Smooth muscle cell (in vitro differentiated cells): Measurements from ENCODE around the gene STK24. TPM values are rescaled to one million over a fixed set of nuclear protein-coding genes. Genes with fewer than 3 reads are reported as not detected.

ENCODE experiments used
- DNase-seq: peaks from one replicate; lab custom pipeline; 2025; ENCODE audit not compliant: unreplicated experiment; lab: John Stamatoyannopoulos, UW
- H2AFZ ChIP-seq: fragments of 200-600 bp; sonication (generic); 2 replicates; pipeline ENCODE4 v1.6.0; 2016; ENCODE audit warnings: antibody characterized with exemption, low read depth, mild to moderate bottlenecking
- H3F3A ChIP-seq: fragments of 200-600 bp; sonication (generic); 2 replicates; pipeline ENCODE4 v1.6.0; 2017; ENCODE audit warnings: antibody characterized with exemption, low read depth
- H3K27ac ChIP-seq: fragments of 200-600 bp; sonication (generic); 2 replicates; pipeline ENCODE4 v1.5.1; 2016; ENCODE audit warnings: low read depth, mild to moderate bottlenecking
- H3K27me3 ChIP-seq: fragments of 200-600 bp; sonication (generic); 2 replicates; pipeline ENCODE4 v1.6.1; 2016; ENCODE audit warnings: low read depth, mild to moderate bottlenecking
- H3K36me3 ChIP-seq: fragments of 200-600 bp; sonication (generic); 2 replicates; pipeline ENCODE4 v1.5.1; 2016; ENCODE audit warnings: low read depth
- H3K4me1 ChIP-seq: fragments of 200-600 bp; sonication (generic); 2 replicates; pipeline ENCODE4 v1.5.1; 2016; ENCODE audit warnings: low read depth
- H3K4me2 ChIP-seq: fragments of 200-600 bp; sonication (generic); 2 replicates; pipeline ENCODE4 v1.6.0; 2016; ENCODE audit warnings: mild to moderate bottlenecking
- H3K4me3 ChIP-seq: fragments of 200-600 bp; sonication (generic); 2 replicates; pipeline ENCODE4 v1.5.1; 2016; ENCODE audit warnings: mild to moderate bottlenecking
- H3K79me2 ChIP-seq: fragments of 200-600 bp; sonication (generic); 2 replicates; pipeline ENCODE4 v1.6.0; 2016; ENCODE audit warnings: low read depth, mild to moderate bottlenecking
- H3K9ac ChIP-seq: fragments of 200-600 bp; sonication (generic); 2 replicates; pipeline ENCODE4 v1.6.0; 2016; ENCODE audit warnings: low read depth
- H3K9me3 ChIP-seq: fragments of 200-600 bp; sonication (generic); replicated peaks from 2 replicates; pipeline ENCODE4 v1.5.1; 2016; ENCODE audit warnings: low read depth
- H4K20me1 ChIP-seq: fragments of 200-600 bp; sonication (generic); 2 replicates; pipeline ENCODE4 v1.6.0; 2016; ENCODE audit warnings: low read depth
- CTCF ChIP-seq: fragments of 200-600 bp; sonication (generic); IDR thresholded peaks from 2 replicates; pipeline ENCODE4 v1.5.1; 2017; ENCODE audit warnings: borderline replicate concordance, mild to moderate bottlenecking, antibody characterized with exemption; ENCODE audit not compliant: insufficient read depth, poor library complexity, severe bottlenecking
- WGBS: methylation state at CpG from one replicate; pipeline ENCODE4 v1.1.7; 2016; ENCODE audit warnings: low lambda C conversion rate; 5-methylcytosine and 5-hydroxymethylcytosine counted together
- polyA plus RNA-seq: library from polyadenylated mRNA; unstranded; fragments of >200 nt; fragmentation: Nextera tagmentation; extraction: Ambion mirVana; gene quantifications from 2 replicates; pipeline ENCODE4 v1.2.1, GENCODE V29; 2016
- total RNA-seq: library from RNA; depleted of rRNA; stranded (reverse); fragments of >200 nt; gene quantifications from 2 replicates; pipeline ENCODE4 v1.2.3, GENCODE V29; 2014

STK24 gene
- total and polyA plus RNA-seq, 2 experiments from 2014 or later: 80.2 to 89.1 TPM

DNA sequence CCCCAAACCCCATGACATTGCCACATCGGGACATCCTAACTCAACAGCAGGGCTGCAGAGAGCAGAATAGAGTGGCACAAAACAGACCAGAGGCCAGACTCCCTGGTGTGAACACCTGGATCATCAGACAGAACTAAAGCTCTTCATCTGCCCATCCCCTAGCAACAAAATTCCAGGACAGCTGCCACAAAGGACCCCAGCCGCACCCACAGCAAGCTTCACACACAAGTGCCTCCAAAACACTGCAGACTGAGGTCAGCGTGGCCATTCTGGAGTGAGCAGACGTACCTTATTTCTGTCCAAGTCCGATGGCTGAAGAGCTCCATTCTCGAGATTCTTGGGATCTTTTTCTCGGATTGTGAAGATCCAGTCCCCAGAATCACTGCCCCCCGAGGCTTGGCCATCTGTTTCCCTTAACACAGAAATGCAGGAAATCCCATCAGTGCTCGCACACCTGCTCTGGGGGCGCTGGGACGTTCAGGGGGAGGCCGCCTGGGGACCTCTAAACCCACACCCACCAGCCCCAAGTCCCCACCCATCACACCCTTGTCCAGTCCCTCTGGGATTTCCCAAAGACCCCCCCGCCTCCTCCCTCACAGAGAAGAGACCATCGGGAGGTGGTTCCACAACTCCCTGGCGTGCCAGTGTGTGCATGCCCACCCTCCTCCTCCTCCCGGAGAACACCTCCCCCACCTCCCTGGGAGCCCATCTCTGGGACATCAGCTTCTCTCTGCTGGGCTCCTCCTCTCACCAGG is 115.2 kb downstream of the STK24 start:
- H3K4me3 ChIP-seq: no peak overlapping the region
- 96% methylated on average over 12 of the region's 16 CpGs for WGBS
- no peaks in the 10 kb centered on the region for H3K27me3 ChIP-seq
- no peak overlapping the region for H3K27ac ChIP-seq
- no peaks in the 10 kb centered on the region for H3K4me1 ChIP-seq
- no peak overlapping the region for H2AFZ ChIP-seq
- peaks cover 28% of the 10 kb centered on the region for H3K79me2 ChIP-seq
- peaks cover 39% of the 10 kb centered on the region for H4K20me1 ChIP-seq
- no peak overlapping the region for H3K9ac ChIP-seq
- no peak overlapping the region for H3K4me2 ChIP-seq
- no peaks in the 10 kb centered on the region for H3K9me3 ChIP-seq
- no peaks in the 10 kb centered on the region for H3F3A ChIP-seq
- H3K36me3 ChIP-seq: peaks cover 2% of the 10 kb centered on the region
- no peak for DNase-seq
- TF ChIP-seq CTCF: no peak

GRCh38 chr13:98460516-98460915 is 116.4 kb downstream of the STK24 start:
- no peak overlapping the region for H3K4me2 ChIP-seq
- no peaks in the 10 kb centered on the region for H3K4me1 ChIP-seq
- no peak overlapping the region for H2AFZ ChIP-seq
- H4K20me1 ChIP-seq: peaks cover 41% of the 10 kb centered on the region
- no peak overlapping the region for H3K9ac ChIP-seq
- no peaks in the 10 kb centered on the region for H3K9me3 ChIP-seq
- DNase-seq: no peak
- 76% methylated on average over 13 of the region's 13 CpGs for WGBS
- peaks cover 22% of the 10 kb centered on the region for H3K79me2 ChIP-seq
- peaks cover 4% of the 10 kb centered on the region for H3K36me3 ChIP-seq
- TF ChIP-seq CTCF: no peak
- no peak overlapping the region for H3K27ac ChIP-seq
- peaks cover 3% of the 10 kb centered on the region for H3F3A ChIP-seq
- H3K27me3 ChIP-seq: no peaks in the 10 kb centered on the region
- H3K4me3 ChIP-seq: no peak overlapping the region

GRCh38 chr13:98459721-98460370 is 117.1 kb downstream of the STK24 start:
- H3K4me1 ChIP-seq: no peaks in the 10 kb centered on the region
- no peak overlapping the region for H3K4me2 ChIP-seq
- no peak overlapping the region for H3K9ac ChIP-seq
- no peak overlapping the region for H3K27ac ChIP-seq
- no peak overlapping the region for H2AFZ ChIP-seq
- no peak for TF ChIP-seq CTCF
- peaks cover 4% of the 10 kb centered on the region for H3K36me3 ChIP-seq
- H3K79me2 ChIP-seq: peaks cover 20% of the 10 kb centered on the region
- no peak overlapping the region for H3K4me3 ChIP-seq
- 92% methylated on average over 13 of the region's 13 CpGs for WGBS
- peaks cover 9% of the 10 kb centered on the region for H3F3A ChIP-seq
- peaks cover 48% of the 10 kb centered on the region for H4K20me1 ChIP-seq
- no peak for DNase-seq
- no peaks in the 10 kb centered on the region for H3K27me3 ChIP-seq
- no peaks in the 10 kb centered on the region for H3K9me3 ChIP-seq
